Endodermal cell (in vitro differentiated cells): Measurements from ENCODE around the gene MARK1. TPM values are rescaled to one million over a fixed set of nuclear protein-coding genes. Genes with fewer than 3 reads are reported as not detected.

Source experiments
- DNase-seq: peaks from one replicate; pipeline ENCODE4 v3.0.0-alpha.2; 2017
- H3K27ac ChIP-seq: 2 replicates; pipeline ENCODE4 v1.5.1; 2013; ENCODE audit warnings: mild to moderate bottlenecking, low read depth, low read length, moderate library complexity
- H3K27me3 ChIP-seq: 2 replicates; pipeline ENCODE4 v1.6.1; 2013; ENCODE audit warnings: mild to moderate bottlenecking, low read length, moderate library complexity; ENCODE audit not compliant: insufficient read depth, control insufficient read depth, poor library complexity, severe bottlenecking
- H3K36me3 ChIP-seq: 2 replicates; pipeline ENCODE4 v1.7.0; 2013; ENCODE audit warnings: mild to moderate bottlenecking, low read length, moderate library complexity; ENCODE audit not compliant: control insufficient read depth, insufficient read depth
- H3K4me1 ChIP-seq: one replicate; pipeline ENCODE4 v1.7.0; 2013; ENCODE audit warnings: low read length; ENCODE audit not compliant: control insufficient read depth, insufficient read depth
- H3K4me3 ChIP-seq: 2 replicates; pipeline ENCODE4 v1.5.1; 2013; ENCODE audit warnings: mild to moderate bottlenecking, low read length, moderate library complexity
- H3K9ac ChIP-seq: 2 replicates; pipeline ENCODE4 v1.6.1; 2013; ENCODE audit warnings: mild to moderate bottlenecking, low read length, moderate library complexity; ENCODE audit not compliant: poor library complexity, severe bottlenecking; ENCODE audit errors: extremely low read depth
- H3K9me3 ChIP-seq: 2 replicates; pipeline ENCODE4 v1.6.1; 2013; ENCODE audit warnings: mild to moderate bottlenecking, low read length, moderate library complexity; ENCODE audit not compliant: control insufficient read depth
- H3K27ac Mint-ChIP-seq: 2 replicates; pipeline ENCODE4 v1.8.0; 2020; ENCODE audit warnings: mixed read lengths
- H3K27me3 Mint-ChIP-seq: 2 replicates; pipeline ENCODE4 v1.8.0; 2021; ENCODE audit warnings: mild to moderate bottlenecking, mixed read lengths; ENCODE audit not compliant: insufficient read depth
- H3K36me3 Mint-ChIP-seq: 2 replicates; pipeline ENCODE4 v1.8.0; 2020; ENCODE audit warnings: low read depth, mixed read lengths
- H3K4me1 Mint-ChIP-seq: 2 replicates; pipeline ENCODE4 v1.8.0; 2020; ENCODE audit warnings: mixed read lengths
- H3K4me3 Mint-ChIP-seq: 2 replicates; pipeline ENCODE4 v1.8.0; 2020; ENCODE audit warnings: mild to moderate bottlenecking, moderate library complexity, mixed read lengths
- H3K9me3 Mint-ChIP-seq: 2 replicates; pipeline ENCODE4 v1.8.0; 2020; ENCODE audit warnings: mild to moderate bottlenecking, mixed read lengths
- CTCF ChIP-seq: fragments of 200-600 bp; sonication (generic); conservative IDR thresholded peaks from 2 replicates; pipeline ENCODE4 v1.5.0; 2021; ENCODE audit warnings: antibody characterized with exemption, mild to moderate bottlenecking
- WGBS, 2 experiments: methylation state at CpG; one replicate each; pipeline versions ENCODE4 v1.1.5 to v1.1.7; 2013; ENCODE audit warnings: missing lambda C conversion rate in 2 of 2, mixed read lengths in 1 of 2; ENCODE audit not compliant: insufficient coverage in 1 of 2, insufficient read length in 1 of 2; 5-methylcytosine and 5-hydroxymethylcytosine counted together
- total RNA-seq, 2 donors: library from RNA; stranded (reverse); fragmentation: NEBNext Ultra II Directional in 1 of 2; extraction: Animal tissue kit (Norgen Biotek cat#: 25700) in 1 of 2; gene quantifications; 2 replicates in 1 of 2; 3 replicates in 1 of 2; pipeline ENCODE4 v1.2.1, GENCODE V29; 2021

MARK1 gene
- total RNA-seq, 2 donors from 2014 or later: 8.8 to 12.6 TPM

GRCh38 chr1:220500372-220500771, 27.6 kb upstream of the MARK1 start:
- no peak overlapping the region for H3K27ac ChIP-seq
- peaks cover 7% of the 10 kb centered on the region for H3K4me1 Mint-ChIP-seq
- H3K36me3 Mint-ChIP-seq: no peaks in the 10 kb centered on the region
- DNase-seq: no peak
- H3K4me1 ChIP-seq: no peaks in the 10 kb centered on the region
- no peak overlapping the region for H3K27ac Mint-ChIP-seq
- no peaks in the 10 kb centered on the region for H3K27me3 Mint-ChIP-seq
- WGBS, 2 experiments: 100% methylated on average over 1 of the region's 1 CpG
- no peak overlapping the region for H3K4me3 ChIP-seq
- H3K9me3 Mint-ChIP-seq: no peaks in the 10 kb centered on the region
- H3K4me3 Mint-ChIP-seq: no peak overlapping the region
- H3K36me3 ChIP-seq: no peaks in the 10 kb centered on the region
- no peaks in the 10 kb centered on the region for H3K27me3 ChIP-seq
- H3K9me3 ChIP-seq: no peaks in the 10 kb centered on the region
- TF ChIP-seq CTCF: no peak
- no peak overlapping the region for H3K9ac ChIP-seq

- Histone ChIP-seq H3K4me1 (no peaks in the 10 kb centered on the region), H3K27me3 (no peaks in the 10 kb centered on the region), H3K36me3 (no peaks in the 10 kb centered on the region), H3K9me3 (no peaks in the 10 kb centered on the region), H3K4me3 (no peak overlapping the region), H3K27ac (no peak overlapping the region), H3K9ac (no peak overlapping the region)
- H3K27ac Mint-ChIP-seq: no peak overlapping the region
- H3K4me3 Mint-ChIP-seq: no peak overlapping the region
- no peaks in the 10 kb centered on the region for H3K27me3 Mint-ChIP-seq
- H3K4me1 Mint-ChIP-seq: no peaks in the 10 kb centered on the region
- no peaks in the 10 kb centered on the region for H3K36me3 Mint-ChIP-seq
- no peak for DNase-seq
- H3K9me3 Mint-ChIP-seq: no peaks in the 10 kb centered on the region
- no peak for TF ChIP-seq CTCF
- 91 to 94% methylated on average over 3 to 4 of the region's 5 CpGs for WGBS, 2 experiments
Measured at GRCh38 chr1:220504329-220504728, 23.6 kb upstream of the MARK1 start.

- Histone ChIP-seq H3K9ac (no peak overlapping the region), H3K27me3 (no peaks in the 10 kb centered on the region), H3K4me3 (no peak overlapping the region), H3K9me3 (no peaks in the 10 kb centered on the region), H3K4me1 (no peaks in the 10 kb centered on the region), H3K36me3 (no peaks in the 10 kb centered on the region), H3K27ac (no peak overlapping the region)
- TF ChIP-seq CTCF: no peak
- no peak for DNase-seq
- 87 to 91% methylated on average over 3 to 5 of the region's 5 CpGs for WGBS, 2 experiments
- Mint-ChIP-seq H3K36me3 (no peaks in the 10 kb centered on the region), H3K4me3 (no peak overlapping the region), H3K27ac (no peak overlapping the region), H3K27me3 (no peaks in the 10 kb centered on the region), H3K4me1 (peaks cover 8% of the 10 kb centered on the region), H3K9me3 (no peaks in the 10 kb centered on the region)
Measured at GRCh38 chr1:220507085-220507484, 20.9 kb upstream of the MARK1 start.
